Endometrium (tissue), 2 donors: ENCODE results near the gene TAOK3.
"Not testable (repeated sequence)": the region's sequence is repeated elsewhere in the genome, so short reads cannot be mapped to it uniquely, and the experiment has no call there.

ENCODE experiments used
- FAIRE-seq: peaks from 2 replicates; lab custom pipeline; 2012; peaks lifted over from hg19 to GRCh38; lab: Jason Lieb, UNC
- donor health status: control.
- donor health status: control.

The TAOK3 gene

DNA sequence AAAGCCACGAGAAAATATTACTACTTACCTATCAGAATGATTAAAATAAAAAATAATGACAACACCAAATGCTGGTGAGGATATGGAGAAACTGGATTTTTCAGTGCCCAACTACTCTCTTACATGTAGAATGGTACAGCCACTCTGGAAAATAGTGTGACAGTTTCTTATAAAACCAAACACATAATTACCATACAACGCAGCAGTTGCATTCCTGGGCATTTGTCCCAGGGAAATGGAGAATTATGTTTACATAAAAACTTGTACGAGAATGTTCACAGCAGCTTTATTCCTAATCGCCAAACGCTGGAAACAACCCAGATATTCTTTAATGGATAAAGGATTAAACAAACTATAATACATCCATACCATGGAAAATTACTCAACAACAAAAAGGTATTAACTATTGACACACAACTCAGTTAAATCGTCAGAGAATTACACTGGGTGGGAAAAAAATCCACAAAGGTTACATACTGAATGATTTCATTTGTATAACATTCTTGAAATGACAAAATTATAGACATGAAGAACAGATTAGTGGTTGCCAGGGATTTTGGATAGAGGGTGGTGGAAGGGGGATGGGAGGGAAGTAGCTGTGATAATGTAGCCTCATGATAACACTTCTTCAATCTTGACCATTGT lies 35.4 kb downstream of the TAOK3 start:
- FAIRE-seq: no peak

DNA sequence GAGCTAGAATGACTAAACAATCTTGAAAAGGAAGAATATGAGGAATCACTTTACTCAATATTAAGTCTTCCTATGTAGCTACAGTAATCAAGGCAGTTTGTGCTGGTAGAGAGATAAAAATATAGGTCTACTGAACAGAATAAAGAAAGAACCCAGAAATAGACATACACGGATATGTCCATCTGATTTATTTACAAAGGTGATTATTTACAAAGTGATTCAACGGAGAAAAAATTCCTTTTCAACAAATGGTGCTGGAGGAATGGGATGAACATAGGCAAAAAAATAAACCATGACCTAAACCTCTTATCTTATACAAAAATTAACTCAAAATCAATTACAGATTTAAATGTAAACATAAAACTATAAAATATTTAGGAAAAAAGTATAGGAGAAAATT lies 36.6 kb downstream of the TAOK3 start:
- FAIRE-seq: no peak

GRCh38 chr12:118334939-118335567 lies 37.7 kb downstream of the TAOK3 start:
- FAIRE-seq: no peak

DNA sequence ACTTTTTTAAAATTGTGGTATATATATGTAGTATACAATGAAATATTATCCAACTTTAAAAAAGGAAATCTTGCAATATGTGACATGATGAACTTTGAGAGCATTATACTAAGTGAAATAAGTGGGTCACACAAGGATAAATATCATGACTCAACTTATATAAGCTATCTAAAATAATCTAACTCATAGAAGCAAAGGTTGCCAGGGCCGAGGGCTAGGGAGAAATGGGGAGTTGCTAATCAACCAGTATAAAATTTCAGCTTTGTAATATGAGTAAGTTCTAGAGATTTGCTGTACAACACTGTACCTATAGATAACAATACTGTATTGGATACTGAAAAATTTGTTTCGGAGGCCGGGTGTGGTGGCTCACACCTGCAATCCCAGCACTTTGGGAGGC lies 38.5 kb downstream of the TAOK3 start:
- no peak for FAIRE-seq

DNA sequence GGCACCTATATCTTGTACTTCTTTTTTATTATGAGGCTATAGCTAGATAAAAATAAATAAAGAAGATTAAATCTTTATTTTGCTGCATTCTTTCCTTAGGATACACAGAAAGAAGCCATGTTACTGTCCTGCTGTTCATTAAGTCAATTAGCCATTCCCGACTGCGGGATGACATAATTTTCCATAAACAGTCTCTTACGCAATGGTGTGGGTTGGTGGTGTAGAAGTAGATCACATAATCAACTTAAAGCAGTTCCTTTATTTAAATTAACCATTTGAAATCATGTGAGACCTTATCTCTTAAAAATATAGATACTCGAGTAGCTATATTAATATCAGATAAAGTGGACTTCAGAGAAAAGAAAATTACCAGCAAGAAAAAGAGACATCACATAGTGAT lies 40.2 kb downstream of the TAOK3 start:
- FAIRE-seq: no peak

GRCh38 chr12:118330421-118331018 lies 42.2 kb downstream of the TAOK3 start:
- FAIRE-seq: no peak

- no peak for FAIRE-seq
Observed at GRCh38 chr12:118328486-118329330, 44.0 kb downstream of the TAOK3 start.

DNA sequence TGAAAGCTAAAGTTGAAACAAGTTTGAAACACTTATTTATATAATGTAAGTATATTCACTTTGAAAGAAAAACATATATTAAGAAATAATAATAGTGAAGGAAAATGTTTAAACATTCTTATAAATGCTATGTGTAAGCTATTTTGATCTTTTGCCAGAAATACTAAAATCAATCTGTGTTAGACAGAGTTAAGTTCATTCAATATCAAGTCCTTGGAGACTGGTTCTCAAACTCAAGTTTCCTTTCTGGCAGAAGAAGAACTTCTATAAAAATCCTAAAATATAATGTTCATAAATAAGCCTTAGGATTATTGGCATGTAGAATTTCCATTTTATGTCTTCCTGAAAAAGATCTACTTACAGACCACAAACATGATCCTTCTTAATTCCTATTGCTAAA lies 45.3 kb downstream of the TAOK3 start:
- no peak for FAIRE-seq

GRCh38 chr12:118326991-118327390 lies 45.7 kb downstream of the TAOK3 start:
- peak; percentile 72 for FAIRE-seq

- FAIRE-seq: no peak
Observed at GRCh38 chr12:118325081-118325480, 47.6 kb downstream of the TAOK3 start.

DNA sequence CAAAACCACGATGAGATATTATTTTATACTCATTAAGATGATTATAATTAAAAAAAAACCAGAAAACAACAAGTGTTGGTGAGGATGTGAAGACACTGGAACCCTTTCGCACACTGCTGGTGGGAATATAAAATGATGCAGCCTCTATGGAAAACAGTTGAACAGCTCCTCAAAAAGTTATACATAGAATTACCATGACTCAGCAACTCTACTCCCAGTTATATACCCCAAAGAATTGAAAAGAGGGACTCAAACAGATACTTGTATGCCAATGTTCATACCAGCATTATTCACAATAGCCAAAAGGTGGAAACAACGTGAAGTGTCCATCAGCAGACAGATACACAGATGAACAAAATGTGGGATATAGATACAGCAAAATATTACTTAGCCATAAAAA lies 53.1 kb downstream of the TAOK3 start:
- no peak for FAIRE-seq

GRCh38 chr12:118318744-118319143 lies 54.0 kb downstream of the TAOK3 start:
- FAIRE-seq: no peak

- no peak for FAIRE-seq
Observed at GRCh38 chr12:118317729-118318128, 55.0 kb downstream of the TAOK3 start.

DNA sequence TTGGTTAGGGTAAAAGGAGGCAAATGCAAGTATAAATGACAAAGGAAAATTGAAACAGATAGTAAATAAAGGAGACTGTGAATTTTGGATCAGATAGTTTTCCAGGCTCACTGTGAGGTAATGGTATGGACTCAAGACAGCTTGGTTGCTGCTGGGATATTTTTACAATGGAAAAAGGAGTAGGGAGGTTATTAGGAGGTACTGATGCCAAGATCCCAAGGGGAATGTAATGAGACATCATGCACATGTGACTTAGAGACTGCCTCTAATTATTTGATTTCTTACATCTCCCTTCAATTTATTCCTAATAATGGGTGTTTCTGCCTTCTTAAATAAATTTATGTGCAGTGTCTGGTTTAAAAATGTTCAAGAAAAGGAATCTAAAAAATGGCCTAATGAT lies 56.9 kb downstream of the TAOK3 start:
- no peak for FAIRE-seq

DNA sequence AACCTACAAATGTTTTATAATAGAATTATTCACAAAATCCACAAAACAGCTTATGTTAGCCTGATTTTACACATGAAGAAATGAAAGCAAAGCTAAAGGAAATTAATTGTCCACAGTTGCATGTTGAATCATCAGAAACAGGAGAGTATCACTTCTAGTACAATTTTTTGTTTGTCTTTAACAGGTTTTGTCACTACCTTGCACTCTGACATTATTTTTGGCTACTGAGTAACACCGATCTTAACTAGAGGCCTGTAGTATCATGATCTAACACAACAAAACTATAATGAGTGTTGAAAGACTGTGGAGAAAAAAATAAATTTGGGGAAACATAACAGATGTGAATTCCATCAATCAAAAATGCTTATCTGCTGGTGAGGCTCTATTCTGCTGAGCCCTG lies 60.1 kb downstream of the TAOK3 start:
- FAIRE-seq: no peak

- no peak for FAIRE-seq
Observed at GRCh38 chr12:118311666-118312065, 61.0 kb downstream of the TAOK3 start.

- FAIRE-seq: no peak
Observed at GRCh38 chr12:118310320-118310719, 62.4 kb downstream of the TAOK3 start.

- FAIRE-seq: not testable (repeated sequence)
Observed at GRCh38 chr12:118308006-118308405, 64.7 kb downstream of the TAOK3 start.

DNA sequence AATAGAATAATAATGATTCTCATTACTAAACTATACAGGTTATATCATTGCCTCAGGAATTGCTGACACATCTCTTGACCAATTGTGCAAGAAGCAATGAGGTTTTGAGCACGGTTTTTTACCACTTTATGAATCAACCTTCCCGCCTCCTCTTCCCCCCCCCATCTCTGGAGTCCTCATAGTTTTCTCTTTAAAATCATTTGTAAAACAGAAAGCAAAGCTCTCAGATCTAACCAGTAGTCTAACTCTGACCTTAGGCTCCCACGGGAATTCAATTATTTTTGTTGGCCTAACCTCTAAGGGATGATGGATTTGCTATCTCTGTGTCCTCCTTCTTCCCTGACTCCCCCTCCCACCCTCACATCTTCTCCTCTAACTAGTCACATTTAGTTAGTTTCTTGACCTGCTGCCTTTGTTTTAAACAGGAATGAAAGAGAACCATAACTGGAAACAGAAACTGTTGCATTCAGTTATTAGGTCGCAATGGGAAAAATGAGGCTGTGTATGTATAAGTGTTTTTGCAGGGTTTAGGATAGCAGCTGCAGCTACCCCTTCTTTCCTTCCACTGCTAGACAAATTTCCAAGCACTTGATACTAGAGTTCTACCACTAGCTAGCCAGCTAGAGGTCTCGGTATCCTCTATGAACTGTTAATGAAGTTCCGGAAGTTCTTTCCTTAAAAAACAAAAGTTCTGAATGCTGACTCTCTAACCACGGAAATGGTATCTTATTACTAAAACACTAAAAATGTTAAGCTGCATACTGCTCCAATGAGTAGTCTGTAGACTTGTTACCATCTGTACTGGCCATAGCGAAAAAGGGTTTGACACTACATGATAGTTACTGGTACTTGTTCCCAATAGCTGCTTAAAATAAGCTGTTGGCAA lies 65.4 kb downstream of the TAOK3 start:
- peak; percentile 46 for FAIRE-seq

DNA sequence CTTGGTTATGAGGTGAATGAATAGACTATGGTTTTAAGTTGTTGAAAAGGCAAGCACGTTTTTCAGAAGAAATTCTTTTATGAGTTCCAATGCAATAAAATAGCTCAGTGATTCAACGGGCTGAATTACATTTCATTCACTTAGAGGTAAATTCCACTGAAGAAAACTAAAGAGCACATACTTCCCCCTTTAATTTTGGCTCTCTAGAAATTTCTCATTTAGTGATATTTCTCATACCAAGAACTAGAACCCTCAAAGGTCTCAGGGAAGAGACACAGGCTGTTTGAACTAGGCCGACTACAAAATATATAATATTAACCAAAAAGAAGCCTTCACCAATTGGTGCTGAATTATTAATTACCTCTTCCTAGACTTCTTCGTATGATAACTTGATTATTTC lies 68.6 kb downstream of the TAOK3 start:
- FAIRE-seq: no peak

DNA sequence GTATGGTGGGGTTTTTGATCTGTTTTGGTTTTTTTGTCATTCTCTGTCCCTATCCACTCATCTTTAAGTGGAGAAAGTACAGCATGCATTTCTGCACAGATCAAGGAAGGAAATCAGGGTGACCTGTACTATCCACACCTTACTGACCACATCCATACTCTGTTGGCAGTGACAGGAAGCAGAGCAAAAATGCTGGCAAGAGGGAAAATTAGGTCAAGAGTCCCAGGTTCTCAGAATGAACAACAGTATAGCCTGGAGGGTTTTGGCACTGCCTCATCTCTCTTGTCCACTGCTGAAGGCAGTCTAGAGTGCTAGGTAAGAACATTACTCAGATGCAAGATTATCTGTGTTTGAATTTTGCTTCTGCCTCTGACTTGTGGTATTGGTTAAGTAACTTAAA lies 70.7 kb downstream of the TAOK3 start:
- no peak for FAIRE-seq
